ENCODE measurements around the gene TARBP1. TPM values are rescaled to one million over a fixed set of nuclear protein-coding genes. Genes with fewer than 3 reads are reported as not detected.
A peak's percentile ranks its signal among the peaks of the same experiment; 100 is the strongest.

Gene TARBP1
- total and polyA plus RNA-seq, 7 donors: 5.5 to 22.1 (median 10.0) TPM

GRCh38 chr1:234375672-234376071 is 103.3 kb downstream of the TARBP1 start:
- H3K36me3 ChIP-seq: peaks cover 0 to 50% (median 11%) of the 10 kb centered on the region in 4 donors
- peaks cover 0 to 25% (median 23%) of the 10 kb centered on the region in 4 donors for H3K4me1 ChIP-seq
- TF ChIP-seq POLR2AphosphoS5 (IDR thresholded peaks at IDR 0.05): no peak
- no peak for TF ChIP-seq CTCF (IDR thresholded peaks at IDR 0.05)
- TF ChIP-seq POLR2A (IDR thresholded peaks at IDR 0.05): no peak
- intact Hi-C loops (cut with DNase I): no loop called here
- WGBS, 2 donors: 91 to 92% methylated on average over 7 of the region's 7 CpGs
- H3K27me3 ChIP-seq: no peaks in the 10 kb centered on the region
- H3K27ac ChIP-seq: no peak overlapping the region
- no peak for DNase-seq
- no peak overlapping the region for H3K4me3 ChIP-seq
- H3K9me3 ChIP-seq: no peaks in the 10 kb centered on the region

- Histone ChIP-seq H3K9me3 (no peaks in the 10 kb centered on the region), H3K4me1 (peaks cover 0 to 25% (median 23%) of the 10 kb centered on the region in 4 donors), H3K36me3 (peaks cover 0 to 33% (median 11%) of the 10 kb centered on the region in 4 donors), H3K27me3 (no peaks in the 10 kb centered on the region), H3K27ac (peak overlapping the region; percentile 91 to 94 (median 92)), H3K4me3 (peak overlapping the region; percentile 75 to 89 (median 82))
- no peak for DNase-seq
- TF ChIP-seq EP300 (IDR thresholded peaks at IDR 0.05) (no peak), POLR2AphosphoS5 (IDR thresholded peaks at IDR 0.05) (no peak), POLR2A (IDR thresholded peaks at IDR 0.05) (no peak), CTCF (IDR thresholded peaks at IDR 0.05) (no peak)
- intact Hi-C loops (cut with DNase I): no loop called here
- 1 to 7% methylated on average over 6 of the region's 6 CpGs for WGBS, 2 donors
These were observed 105.1 kb downstream of the TARBP1 start for GRCh38 chr1:234373959-234374254.

- peaks cover 0 to 28% (median 11%) of the 10 kb centered on the region in 4 donors for H3K36me3 ChIP-seq
- intact Hi-C loops (cut with DNase I): no loop called here
- no peaks in the 10 kb centered on the region for H3K27me3 ChIP-seq
- WGBS, 2 donors: 0% methylated on average over 62 of the region's 62 CpGs
- DNase-seq: peak; percentile 94
- TF ChIP-seq CTCF (IDR thresholded peaks at IDR 0.05) (no peak), EP300 (IDR thresholded peaks at IDR 0.05) (peak in 1 of 4 donors; percentile 24), POLR2AphosphoS5 (IDR thresholded peaks at IDR 0.05) (peak; percentile 91 to 95 (median 94)), POLR2A (IDR thresholded peaks at IDR 0.05) (peak; percentile 75 to 86)
- H3K9me3 ChIP-seq: no peaks in the 10 kb centered on the region
- peaks cover 0 to 25% (median 23%) of the 10 kb centered on the region in 4 donors for H3K4me1 ChIP-seq
- peak within 1 kb of the TSS; percentile 75 to 89 (median 82) for H3K4me3 ChIP-seq
- peak within 1 kb of the TSS; percentile 91 to 94 (median 92) for H3K27ac ChIP-seq
These were observed 105.7 kb downstream of the TARBP1 start, which contains the start of gene COA6 for GRCh38 chr1:234373064-234373958. Gene COA6, plus strand, starts transcription at chr1:234373456. Its CDS starts 11 bp downstream, at chr1:234373467.

- Histone ChIP-seq H3K36me3 (peaks cover 0 to 17% (median 8%) of the 10 kb centered on the region in 4 donors), H3K4me1 (peaks cover 0 to 25% (median 23%) of the 10 kb centered on the region in 4 donors), H3K27me3 (no peaks in the 10 kb centered on the region), H3K27ac (peak overlapping the region; percentile 91 to 94 (median 92)), H3K4me3 (peak overlapping the region; percentile 75 to 89 (median 82)), H3K9me3 (peaks cover 0 to 2% (median 0%) of the 10 kb centered on the region in 4 donors)
- WGBS, 2 donors: 41 to 57% methylated on average over 9 of the region's 9 CpGs
- TF ChIP-seq POLR2A (IDR thresholded peaks at IDR 0.05): no peak
- TF ChIP-seq CTCF (IDR thresholded peaks at IDR 0.05): no peak
- TF ChIP-seq EP300 (IDR thresholded peaks at IDR 0.05): no peak
- TF ChIP-seq POLR2AphosphoS5 (IDR thresholded peaks at IDR 0.05): no peak
- intact Hi-C loops (cut with DNase I): no loop called here
- no peak for DNase-seq
These were observed 106.8 kb downstream of the TARBP1 start for GRCh38 chr1:234372011-234372757.
